A549 (cell line): ENCODE measurements around the gene YWHAE. TPM values are rescaled to one million over a fixed set of nuclear protein-coding genes. Genes with fewer than 3 reads are reported as not detected.

Experiments used
- ATAC-seq, 2 experiments: fragments of 200-7000 bp in 1 of 2; fragments of >200 bp in 1 of 2; cut with Nextera tagmentation in 1 of 2; cut with Tn5 transposase in 1 of 2; 3 replicates each; pipeline versions ENCODE4 v1.8.0 to v1.9.1; 2018 to 2020; ENCODE audit warnings: mild to moderate bottlenecking in 1 of 2, moderate library complexity in 1 of 2
- CTCF ChIA-PET: fragments of 300-600 bp; sonication (Branson Sonifier 250); formaldehyde crosslinking; extraction: SDS; loops from one replicate; lab custom pipeline; 2021; ENCODE audit warnings: antibody characterized with exemption, inconsistent platforms; lab: Yijun Ruan, JAX
- POLR2A ChIA-PET: fragments of 350-600 bp; formaldehyde crosslinking; extraction: SDS; loops from one replicate; lab custom pipeline; 2021; ENCODE audit warnings: antibody characterized with exemption, inconsistent platforms; lab: Yijun Ruan, JAX
- DNase-seq, 2 experiments: peaks; one replicate each; pipeline versions ENCODE4 v3.0.0 to v3.0.0-alpha.2; 2011 to 2016; ENCODE audit warnings: low read depth in 1 of 2, low spot score in 1 of 2
- FAIRE-seq: peaks from 2 replicates; lab custom pipeline; 2011; peaks lifted over from hg19 to GRCh38; lab: Jason Lieb, UNC
- H3K27ac ChIP-seq, 2 experiments: fragments of >200 bp; sonication (Bioruptor Twin); formaldehyde crosslinking; 3 replicates each; pipeline ENCODE4 v1.5.1; 2016 to 2017
- H3K4me1 ChIP-seq: fragments of >200 bp; sonication (Bioruptor Twin); formaldehyde crosslinking; 3 replicates; pipeline ENCODE4 v1.6.1; 2016
- H3K4me2 ChIP-seq: fragments of >200 bp; sonication (Bioruptor Twin); formaldehyde crosslinking; 3 replicates; pipeline ENCODE4 v1.6.1; 2016
- H3K4me3 ChIP-seq: fragments of >200 bp; sonication (Bioruptor Twin); formaldehyde crosslinking; 3 replicates; pipeline ENCODE4 v1.5.1; 2016
- H3K9me3 ChIP-seq: fragments of >200 bp; sonication (Bioruptor Twin); formaldehyde crosslinking; 3 replicates; pipeline ENCODE4 v1.6.1; 2016
- ESRRA ChIP-seq: fragments of 150-350 bp; IDR thresholded peaks from 2 replicates; pipeline ENCODE4 v1.6.1; 2014; ENCODE audit warnings: mild to moderate bottlenecking, low read length, borderline replicate concordance
- FOSL2 ChIP-seq, 2 experiments: fragments of 450-650 bp in 1 of 2; fragments of >200 bp in 1 of 2; sonication (Bioruptor Twin) in 1 of 2; formaldehyde crosslinking; IDR thresholded peaks; 2 replicates each; pipeline versions ENCODE4 v1.5.0 to v1.6.1; 2016 to 2020; ENCODE audit warnings: mild to moderate bottlenecking in 1 of 2, moderate library complexity in 1 of 2
- GATA3 ChIP-seq: IDR thresholded peaks from 2 replicates; pipeline ENCODE4 v1.6.1; 2012; ENCODE audit warnings: borderline replicate concordance
- HEYL ChIP-seq: fragments of 250-450 bp; sonication (Bioruptor Pico); IDR thresholded peaks from 2 replicates; pipeline ENCODE4 v1.8.0; 2021; ENCODE audit warnings: mild to moderate bottlenecking, moderate library complexity
- HOXA7 ChIP-seq: fragments of 250-450 bp; sonication (Bioruptor Pico); IDR thresholded peaks from 2 replicates; pipeline ENCODE4 v1.5.0; 2020; ENCODE audit warnings: mild to moderate bottlenecking, moderate library complexity
- HOXB5 ChIP-seq: fragments of 250-450 bp; sonication (Bioruptor Pico); IDR thresholded peaks from 2 replicates; pipeline ENCODE4 v1.5.0; 2020; ENCODE audit warnings: mild to moderate bottlenecking, moderate library complexity
- JUNB ChIP-seq: fragments of >200 bp; sonication (Bioruptor Twin); formaldehyde crosslinking; IDR thresholded peaks from 2 replicates; pipeline ENCODE4 v1.6.1; 2016
- KDM1A ChIP-seq: fragments of 200-600 bp; sonication (generic); IDR thresholded peaks from 2 replicates; pipeline ENCODE4 v1.6.1; 2016; ENCODE audit warnings: low read depth, mild to moderate bottlenecking
- MAZ ChIP-seq: fragments of 150-350 bp; IDR thresholded peaks from 2 replicates; pipeline ENCODE4 v1.6.1; 2014; ENCODE audit warnings: antibody characterized with exemption, low read depth, low read length, borderline replicate concordance
- NPAS2 ChIP-seq: fragments of 250-450 bp; sonication (Bioruptor Pico); IDR thresholded peaks from 2 replicates; pipeline ENCODE4 v1.8.0; 2022; ENCODE audit warnings: mild to moderate bottlenecking, moderate library complexity, borderline replicate concordance
- RAD21 ChIP-seq, 2 experiments: fragments of >200 bp in 1 of 2; sonication (Bioruptor Twin) in 1 of 2; formaldehyde crosslinking in 1 of 2; IDR thresholded peaks in 1 of 2; conservative IDR thresholded peaks in 1 of 2; 2 replicates in 1 of 2; 3 replicates in 1 of 2; pipeline ENCODE4 v1.6.1; 2012 to 2018; ENCODE audit warnings: inconsistent platforms in 1 of 2
- RFX5 ChIP-seq: fragments of 450-650 bp; IDR thresholded peaks from 2 replicates; pipeline ENCODE4 v1.7.1; 2014; ENCODE audit warnings: antibody characterized with exemption, mild to moderate bottlenecking, moderate library complexity
- SMC3 ChIP-seq: fragments of >200 bp; sonication (Bioruptor Twin); formaldehyde crosslinking; IDR thresholded peaks from 3 replicates; pipeline ENCODE4 v1.6.1; 2018; ENCODE audit warnings: inconsistent platforms
- TFCP2L1 ChIP-seq: fragments of 250-450 bp; sonication (Bioruptor Pico); IDR thresholded peaks from 2 replicates; pipeline ENCODE4 v1.5.0; 2021; ENCODE audit warnings: mild to moderate bottlenecking
- TP53 ChIP-seq: fragments of 250-450 bp; sonication (Bioruptor Pico); IDR thresholded peaks from 2 replicates; pipeline ENCODE4 v1.5.0; 2021; ENCODE audit warnings: mild to moderate bottlenecking, moderate library complexity
- ZC3H11A ChIP-seq: fragments of 450-650 bp; IDR thresholded peaks from 2 replicates; pipeline ENCODE4 v1.6.1; 2014; ENCODE audit warnings: antibody characterized with exemption, mild to moderate bottlenecking
- ZFP36 ChIP-seq: fragments of 450-650 bp; IDR thresholded peaks from 2 replicates; pipeline ENCODE4 v1.6.1; 2014; ENCODE audit warnings: borderline replicate concordance; ENCODE audit not compliant: partially characterized antibody
- ZNF302 ChIP-seq: fragments of 250-450 bp; sonication (Bioruptor Pico); IDR thresholded peaks from 2 replicates; pipeline ENCODE4 v1.9.0; 2021; ENCODE audit warnings: inconsistent platforms, mild to moderate bottlenecking, moderate library complexity
- ZSCAN20 ChIP-seq: fragments of 250-450 bp; sonication (Bioruptor Pico); IDR thresholded peaks from 2 replicates; pipeline ENCODE4 v1.8.0; 2022; ENCODE audit warnings: mild to moderate bottlenecking, moderate library complexity
- WGBS: methylation state at CpG from one replicate; pipeline ENCODE4 v1.1.6; 2017; ENCODE audit errors: missing lambda C conversion rate; 5-methylcytosine and 5-hydroxymethylcytosine counted together
- polyA plus RNA-seq, 4 experiments: library from polyadenylated mRNA; depleted of rRNA in 3 of 4; stranded (reverse); fragments of >200 nt; fragmentation: RNase III in 1 of 4; extraction: RNeasy Plus Mini Kit Qiagen cat#74134 plus additional on column Dnase treatment in 1 of 4; gene quantifications; 2 replicates in 3 of 4; 3 replicates in 1 of 4; pipeline ENCODE4 v1.2.3, GENCODE V29; 2011 to 2017
- TF ChIP-seq, protein P1 (sequence below): IDR thresholded peaks from 2 replicates; pipeline ENCODE4 v1.6.1; 2012; ENCODE audit warnings: low read depth, borderline replicate concordance
- TF ChIP-seq, protein P2 (sequence below): fragments of 200-600 bp; sonication (generic); IDR thresholded peaks from 2 replicates; pipeline ENCODE4 v1.6.1; 2016; ENCODE audit warnings: antibody characterized with exemption, mild to moderate bottlenecking, moderate library complexity

Gene YWHAE
- polyA plus RNA-seq, 2 of the 4 experiments (the other 2 are of a cell fraction), result 1,284 to 1,548 TPM

DNA sequence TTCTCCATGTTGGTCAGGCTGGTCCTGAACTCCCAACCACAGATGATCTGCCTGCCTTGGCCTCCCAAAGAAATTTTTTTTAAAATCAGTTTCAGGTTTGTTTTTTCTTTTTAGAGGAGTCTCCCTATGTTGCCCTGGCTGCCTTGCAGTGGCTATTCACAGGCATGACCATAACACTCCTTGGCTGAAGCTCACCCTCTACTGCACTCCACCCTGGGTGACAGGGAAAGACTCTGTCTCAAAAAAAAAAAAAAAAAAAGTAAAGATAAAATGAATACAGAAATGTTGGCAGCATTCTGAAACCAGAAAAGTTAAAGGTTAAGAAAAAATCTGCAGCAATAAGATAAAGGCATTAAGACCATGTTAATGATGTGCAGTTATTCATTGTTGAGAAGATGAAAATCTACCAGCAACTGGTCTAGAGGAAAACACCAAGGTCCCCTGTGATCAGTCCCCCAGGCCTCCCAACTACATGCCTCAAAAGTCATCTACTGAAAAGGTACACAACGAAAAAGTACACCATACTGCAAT is 15.1 kb downstream of the YWHAE start:
- Histone ChIP-seq H3K4me2 (no peak overlapping the region), H3K9me3 (no peaks in the 10 kb centered on the region)
- DNase-seq, result no peak
- WGBS, result 18% methylated on average over 1 of the region's 1 CpG
- TF ChIP-seq, protein P1, sequence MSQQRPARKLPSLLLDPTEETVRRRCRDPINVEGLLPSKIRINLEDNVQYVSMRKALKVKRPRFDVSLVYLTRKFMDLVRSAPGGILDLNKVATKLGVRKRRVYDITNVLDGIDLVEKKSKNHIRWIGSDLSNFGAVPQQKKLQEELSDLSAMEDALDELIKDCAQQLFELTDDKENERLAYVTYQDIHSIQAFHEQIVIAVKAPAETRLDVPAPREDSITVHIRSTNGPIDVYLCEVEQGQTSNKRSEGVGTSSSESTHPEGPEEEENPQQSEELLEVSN, result no peak
- TF ChIP-seq, protein P2, sequence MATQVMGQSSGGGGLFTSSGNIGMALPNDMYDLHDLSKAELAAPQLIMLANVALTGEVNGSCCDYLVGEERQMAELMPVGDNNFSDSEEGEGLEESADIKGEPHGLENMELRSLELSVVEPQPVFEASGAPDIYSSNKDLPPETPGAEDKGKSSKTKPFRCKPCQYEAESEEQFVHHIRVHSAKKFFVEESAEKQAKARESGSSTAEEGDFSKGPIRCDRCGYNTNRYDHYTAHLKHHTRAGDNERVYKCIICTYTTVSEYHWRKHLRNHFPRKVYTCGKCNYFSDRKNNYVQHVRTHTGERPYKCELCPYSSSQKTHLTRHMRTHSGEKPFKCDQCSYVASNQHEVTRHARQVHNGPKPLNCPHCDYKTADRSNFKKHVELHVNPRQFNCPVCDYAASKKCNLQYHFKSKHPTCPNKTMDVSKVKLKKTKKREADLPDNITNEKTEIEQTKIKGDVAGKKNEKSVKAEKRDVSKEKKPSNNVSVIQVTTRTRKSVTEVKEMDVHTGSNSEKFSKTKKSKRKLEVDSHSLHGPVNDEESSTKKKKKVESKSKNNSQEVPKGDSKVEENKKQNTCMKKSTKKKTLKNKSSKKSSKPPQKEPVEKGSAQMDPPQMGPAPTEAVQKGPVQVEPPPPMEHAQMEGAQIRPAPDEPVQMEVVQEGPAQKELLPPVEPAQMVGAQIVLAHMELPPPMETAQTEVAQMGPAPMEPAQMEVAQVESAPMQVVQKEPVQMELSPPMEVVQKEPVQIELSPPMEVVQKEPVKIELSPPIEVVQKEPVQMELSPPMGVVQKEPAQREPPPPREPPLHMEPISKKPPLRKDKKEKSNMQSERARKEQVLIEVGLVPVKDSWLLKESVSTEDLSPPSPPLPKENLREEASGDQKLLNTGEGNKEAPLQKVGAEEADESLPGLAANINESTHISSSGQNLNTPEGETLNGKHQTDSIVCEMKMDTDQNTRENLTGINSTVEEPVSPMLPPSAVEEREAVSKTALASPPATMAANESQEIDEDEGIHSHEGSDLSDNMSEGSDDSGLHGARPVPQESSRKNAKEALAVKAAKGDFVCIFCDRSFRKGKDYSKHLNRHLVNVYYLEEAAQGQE, result no peak
- TF ChIP-seq KDM1A, result no peak
- TF ChIP-seq ZNF302 (CRISPR knock-in tag), result no peak
- no peak for TF ChIP-seq SMC3
- no peak for TF ChIP-seq RAD21 (conservative IDR thresholded peaks at IDR 0.05 in 1 of 2, IDR thresholded peaks at IDR 0.05 in 1 of 2)
- no peak for TF ChIP-seq FOSL2 (IDR thresholded peaks at IDR 0.05)
- TF ChIP-seq FOSL2 (CRISPR knock-in tag; IDR thresholded peaks at IDR 0.05), result no peak
- TF ChIP-seq MAZ, result no peak
- no peak for TF ChIP-seq ZSCAN20 (CRISPR knock-in tag)
- no peak for TF ChIP-seq ZC3H11A
- TF ChIP-seq, all 56 proteins: peak for 0
- peaks cover 63% of the 10 kb centered on the region for H3K4me1 ChIP-seq
- no peak for FAIRE-seq
- peak in 1 of 2 experiments; percentile 36; a peak in 1 of 6 replicates for ATAC-seq
- ChIA-PET CTCF (interaction anchor here (1.3 to 13.0 kb wide), 3 partner anchors 14 to 26 kb away, joined by 4 to 115 read pairs (median 11); no protein-coding TSS in a partner anchor), POLR2A (interaction anchor here (1.4 kb wide), 1 partner anchor 15 kb away, joined by 4 read pairs; the partner anchor contains the start of gene YWHAE)
- no peak overlapping the region for H3K4me3 ChIP-seq
- H3K27ac ChIP-seq, result no peak overlapping the region

DNA sequence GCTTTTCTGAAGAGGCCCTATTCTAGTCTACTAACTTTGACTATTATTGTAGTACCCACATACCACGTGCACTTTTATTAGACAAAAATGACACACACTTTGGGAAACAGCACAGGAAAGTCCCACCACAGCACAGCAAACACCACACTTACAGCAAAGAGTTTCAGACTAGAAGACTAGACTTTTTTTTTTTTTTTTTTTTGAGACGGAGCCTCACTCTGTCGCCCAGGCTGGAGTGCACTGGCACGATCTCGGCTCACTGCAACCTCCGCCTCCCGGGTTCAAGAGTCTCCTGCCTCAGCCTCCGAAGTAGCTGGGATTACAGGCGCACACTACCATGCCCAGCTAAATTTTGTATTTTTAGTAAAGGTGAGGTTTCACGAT is 20.1 kb downstream of the YWHAE start:
- ATAC-seq (no peak), FAIRE-seq (no peak), DNase-seq (no peak)
- Histone ChIP-seq H3K9me3 (no peaks in the 10 kb centered on the region), H3K4me1 (peaks cover 56% of the 10 kb centered on the region), H3K27ac (no peak overlapping the region), H3K4me2 (no peak overlapping the region), H3K4me3 (no peak overlapping the region)
- POLR2A ChIA-PET, result interaction anchor here (0.6 kb wide), 1 partner anchor 337 kb away, joined by 4 read pairs; no protein-coding TSS in a partner anchor
- CTCF ChIA-PET, result interaction anchor here (0.9 to 8.8 kb wide), 4 partner anchors 8 to 109 kb away, joined by 4 to 123 read pairs (median 4); no protein-coding TSS in a partner anchor
- 84% methylated on average over 10 of the region's 10 CpGs for WGBS
- TF ChIP-seq TP53 (no peak), ZFP36 (no peak), MAZ (no peak), GATA3 (no peak), TFCP2L1 (no peak), HEYL (no peak), ZNF302 (CRISPR knock-in tag) (no peak), RFX5 (no peak), HOXA7 (CRISPR knock-in tag) (no peak), HOXB5 (no peak), ESRRA (no peak), NPAS2 (CRISPR knock-in tag) (no peak), JUNB (no peak)
- TF ChIP-seq, protein P1, result no peak
- TF ChIP-seq, protein P2, result no peak
